ENCODE results near the gene ZDHHC1.

The ZDHHC1 gene

DNA sequence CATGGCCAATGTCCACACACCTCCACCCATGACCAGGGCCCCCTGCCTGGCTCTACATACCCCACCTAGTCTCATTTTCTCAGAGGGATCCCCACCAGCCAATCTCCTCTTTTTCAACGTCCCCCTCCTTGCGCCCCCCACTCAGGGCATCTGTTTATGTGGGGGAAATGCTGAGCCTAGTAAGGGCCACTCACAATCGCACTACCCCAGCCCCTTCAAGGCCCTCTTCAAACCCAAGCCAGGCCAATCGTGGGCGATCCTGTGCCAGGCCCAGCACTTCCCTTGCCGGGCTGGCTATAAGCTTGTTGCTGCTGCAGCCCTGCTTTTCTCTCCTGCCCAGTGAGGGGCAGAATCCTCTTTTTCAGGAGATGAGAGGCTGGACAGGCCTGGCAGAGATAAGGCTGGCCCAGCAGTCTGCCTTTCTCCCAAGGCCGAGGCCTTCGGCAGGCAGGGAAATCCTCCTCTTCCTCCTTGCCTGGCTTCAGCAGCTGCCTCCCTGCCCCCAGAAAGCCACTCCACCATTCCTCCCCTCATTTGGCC is 30.8 kb upstream of the ZDHHC1 start:
- DNase-seq, result no peak

DNA sequence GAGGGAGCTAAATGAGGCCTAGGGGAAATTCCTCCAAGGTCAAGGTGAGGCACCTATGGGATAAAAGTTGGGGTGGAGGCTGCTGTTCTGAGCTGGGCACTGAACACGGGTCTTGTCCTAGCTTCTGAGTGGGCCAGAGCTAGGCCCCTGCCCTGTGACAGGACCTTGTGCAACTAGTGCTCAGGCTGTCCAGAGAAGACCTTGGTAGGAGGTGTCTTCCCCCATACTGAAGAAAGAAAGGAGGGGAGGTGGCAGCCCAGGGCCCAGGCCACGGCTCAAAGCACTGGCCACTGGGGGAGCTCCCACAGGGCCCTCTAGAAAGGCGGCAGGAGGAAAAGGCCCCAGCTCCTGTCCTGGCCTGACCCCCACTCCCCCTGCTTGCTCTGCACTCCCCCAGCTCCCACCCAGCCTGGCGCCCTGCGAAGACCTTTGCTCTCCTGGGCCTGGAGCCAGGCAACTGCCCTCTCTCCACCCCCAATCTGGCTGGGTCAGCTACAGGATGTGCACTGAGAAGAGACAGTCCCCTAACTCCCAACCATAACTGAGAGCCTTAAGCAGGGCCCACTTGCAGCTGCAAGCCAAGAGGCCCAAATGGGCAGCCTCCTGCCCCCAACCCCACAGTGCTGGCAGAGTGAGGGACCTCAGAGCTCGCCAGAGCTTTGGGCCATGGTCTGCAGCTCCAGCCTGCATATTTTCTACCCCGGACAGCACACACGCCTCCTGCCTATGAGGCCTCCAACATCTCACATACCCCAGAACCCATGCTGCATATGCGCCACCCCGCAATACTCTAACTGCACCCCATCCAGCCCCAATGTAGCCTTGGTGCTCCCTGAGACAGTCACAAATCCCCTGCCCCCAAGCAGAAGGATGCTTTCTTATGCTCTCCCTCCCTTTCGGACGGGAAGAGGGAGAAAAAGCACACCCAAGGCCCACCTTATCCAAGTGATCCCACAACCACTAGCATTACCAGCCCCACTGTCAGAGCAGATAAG is 29.9 kb upstream of the ZDHHC1 start:
- DNase-seq, result no peak

- DNase-seq, result no peak
These were observed 29.2 kb upstream of the ZDHHC1 start for GRCh38 chr16:67445441-67445912.

GRCh38 chr16:67445126-67445426 is 28.8 kb upstream of the ZDHHC1 start:
- no peak for DNase-seq

DNA sequence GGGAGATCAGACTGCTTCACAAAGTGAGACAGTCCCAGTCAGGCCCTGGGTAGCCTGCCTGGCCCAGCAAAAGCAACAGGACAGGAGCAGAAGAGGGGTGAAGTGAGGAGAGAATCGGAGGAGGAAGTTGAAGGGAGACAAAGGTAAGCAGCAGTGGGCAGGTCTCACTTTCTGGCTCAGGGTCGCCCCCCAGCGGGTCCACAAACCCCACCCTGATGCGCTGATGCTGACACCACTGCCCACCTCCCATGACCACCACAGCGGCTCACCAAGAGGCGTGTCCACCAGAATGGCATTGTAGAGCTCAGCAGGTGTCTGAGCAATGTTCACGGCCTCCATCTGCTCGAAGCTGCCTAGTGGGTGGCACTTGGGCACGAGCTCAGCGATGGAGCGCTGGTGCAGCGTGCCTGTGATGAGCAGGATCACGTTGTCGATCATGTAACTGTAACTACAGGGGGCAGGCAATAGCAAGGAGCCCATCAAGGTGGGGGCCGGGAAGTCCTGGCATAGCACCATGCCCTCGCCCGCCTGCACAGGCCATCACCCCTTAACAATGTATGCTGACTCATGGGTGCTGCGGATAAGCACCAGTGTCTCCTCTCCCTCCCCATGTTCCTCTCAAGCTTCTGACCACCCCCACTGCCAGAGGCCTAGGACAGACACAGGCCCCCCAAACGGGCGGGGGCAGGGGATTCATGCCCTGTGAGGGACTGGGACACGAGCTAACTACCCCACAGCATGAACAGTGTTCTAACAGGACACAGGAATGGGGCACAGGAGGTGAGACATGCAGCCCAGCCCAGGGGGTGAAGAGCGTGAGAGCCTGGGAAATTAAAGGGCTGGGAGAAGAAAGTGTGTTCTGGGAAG is 28.2 kb upstream of the ZDHHC1 start:
- DNase-seq, result no peak

- no peak for DNase-seq
These were observed 27.0 kb upstream of the ZDHHC1 start for GRCh38 chr16:67443265-67443664.

- DNase-seq, result no peak
These were observed 26.4 kb upstream of the ZDHHC1 start for GRCh38 chr16:67442581-67443255.

DNA sequence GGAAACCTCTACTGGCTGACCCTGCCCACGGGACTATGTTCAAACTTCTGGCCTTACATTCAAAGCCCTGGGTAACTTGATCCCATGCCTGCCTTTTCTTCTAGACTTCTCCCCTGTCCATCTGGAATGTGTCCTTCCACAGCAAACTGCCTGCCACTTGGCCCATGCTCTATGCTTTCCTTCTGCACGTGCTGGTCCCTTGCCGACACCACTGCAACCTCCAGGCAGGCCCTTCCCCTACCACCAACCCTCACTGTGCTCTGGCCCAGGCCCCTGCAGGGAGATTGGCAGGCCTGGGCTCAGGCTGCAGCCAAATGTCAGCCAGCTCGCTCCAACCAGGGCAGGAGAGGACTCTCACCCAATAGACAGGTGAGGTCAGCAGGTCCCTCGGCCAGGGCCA is 25.6 kb upstream of the ZDHHC1 start:
- no peak for DNase-seq

- DNase-seq, result no peak
These were observed 25.0 kb upstream of the ZDHHC1 start for GRCh38 chr16:67441271-67441753.

- DNase-seq, result no peak
These were observed 22.6 kb upstream of the ZDHHC1 start for GRCh38 chr16:67438824-67439393.

- DNase-seq, result no peak
These were observed 22.0 kb upstream of the ZDHHC1 start for GRCh38 chr16:67438098-67438791.

- no peak for DNase-seq
These were observed 21.2 kb upstream of the ZDHHC1 start for GRCh38 chr16:67437513-67437912.

DNA sequence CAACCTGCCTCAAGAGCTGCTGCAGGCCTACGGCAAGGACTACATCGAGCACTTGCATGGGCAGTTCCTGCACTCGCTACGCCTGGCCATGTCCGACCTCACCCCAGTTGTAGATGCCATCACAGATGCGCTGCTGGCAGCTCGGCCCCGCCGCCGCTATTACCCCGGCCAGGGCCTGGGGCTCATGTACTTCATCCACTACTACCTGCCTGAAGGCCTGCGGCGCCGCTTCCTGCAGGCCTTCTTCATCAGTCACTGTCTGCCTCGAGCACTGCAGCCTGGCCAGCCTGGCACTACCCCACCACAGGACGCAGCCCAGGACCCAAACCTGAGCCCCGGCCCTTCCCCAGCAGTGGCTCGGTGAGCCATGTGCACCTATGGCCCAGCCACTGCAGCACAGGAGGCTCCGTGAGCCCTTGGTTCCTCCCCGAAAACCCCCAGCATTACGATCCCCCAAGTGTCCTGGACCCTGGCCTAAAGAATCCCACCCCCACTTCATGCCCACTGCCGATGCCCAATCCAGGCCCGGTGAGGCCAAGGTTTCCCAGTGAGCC is 20.4 kb upstream of the ZDHHC1 start:
- DNase-seq, result no peak

GRCh38 chr16:67435758-67436164 is 19.5 kb upstream of the ZDHHC1 start:
- no peak for DNase-seq

DNA sequence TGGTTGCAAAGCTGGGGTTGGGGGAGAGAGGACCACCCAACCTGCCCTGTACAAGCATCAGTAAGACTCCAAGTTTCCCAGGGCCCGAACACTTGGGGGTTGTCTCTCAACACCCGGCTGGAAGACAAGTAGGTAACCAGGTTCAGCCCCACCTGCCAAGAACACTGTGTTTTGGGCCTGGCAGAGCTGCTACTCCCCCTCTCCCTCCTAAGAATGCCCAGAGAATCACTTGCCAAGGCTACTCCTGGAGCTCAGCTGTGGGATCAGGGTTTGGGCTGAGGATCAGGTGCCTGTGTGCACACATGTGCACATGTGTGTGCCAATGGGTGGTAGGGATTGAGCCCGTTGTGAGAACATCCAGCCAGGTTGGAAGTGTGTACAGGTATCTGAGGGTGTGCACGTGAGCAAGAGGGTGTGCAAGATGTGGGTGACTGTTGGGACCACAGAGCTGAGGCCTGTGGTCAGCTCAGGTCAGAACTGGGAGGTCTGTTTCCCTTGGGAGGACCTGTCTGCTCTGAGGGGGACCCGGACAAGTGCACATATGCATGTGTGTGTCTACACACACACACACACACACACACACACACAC is 16.9 kb upstream of the ZDHHC1 start:
- DNase-seq, result no peak

DNA sequence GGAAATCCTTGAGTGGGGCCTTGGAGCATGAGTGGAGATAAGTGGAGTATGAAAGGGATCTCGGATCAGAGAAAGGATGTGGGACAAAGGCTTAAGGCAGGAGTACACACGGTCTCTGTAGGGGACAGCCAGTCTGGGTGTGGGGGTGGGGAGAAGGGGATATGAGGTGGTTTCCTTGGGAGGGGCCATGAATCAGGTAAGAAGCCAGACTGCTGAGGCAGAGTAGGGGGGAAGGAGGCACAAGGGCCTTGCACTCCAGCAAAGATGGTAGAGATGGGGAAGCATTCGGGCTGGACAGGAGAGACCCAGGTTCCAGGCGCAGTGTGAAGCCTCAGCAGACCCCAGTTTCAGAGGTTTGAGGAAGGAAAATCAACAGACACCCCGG is 16.2 kb upstream of the ZDHHC1 start:
- DNase-seq, result no peak

GRCh38 chr16:67431775-67432505 is 15.7 kb upstream of the ZDHHC1 start:
- peak; percentile 54 for DNase-seq

DNA sequence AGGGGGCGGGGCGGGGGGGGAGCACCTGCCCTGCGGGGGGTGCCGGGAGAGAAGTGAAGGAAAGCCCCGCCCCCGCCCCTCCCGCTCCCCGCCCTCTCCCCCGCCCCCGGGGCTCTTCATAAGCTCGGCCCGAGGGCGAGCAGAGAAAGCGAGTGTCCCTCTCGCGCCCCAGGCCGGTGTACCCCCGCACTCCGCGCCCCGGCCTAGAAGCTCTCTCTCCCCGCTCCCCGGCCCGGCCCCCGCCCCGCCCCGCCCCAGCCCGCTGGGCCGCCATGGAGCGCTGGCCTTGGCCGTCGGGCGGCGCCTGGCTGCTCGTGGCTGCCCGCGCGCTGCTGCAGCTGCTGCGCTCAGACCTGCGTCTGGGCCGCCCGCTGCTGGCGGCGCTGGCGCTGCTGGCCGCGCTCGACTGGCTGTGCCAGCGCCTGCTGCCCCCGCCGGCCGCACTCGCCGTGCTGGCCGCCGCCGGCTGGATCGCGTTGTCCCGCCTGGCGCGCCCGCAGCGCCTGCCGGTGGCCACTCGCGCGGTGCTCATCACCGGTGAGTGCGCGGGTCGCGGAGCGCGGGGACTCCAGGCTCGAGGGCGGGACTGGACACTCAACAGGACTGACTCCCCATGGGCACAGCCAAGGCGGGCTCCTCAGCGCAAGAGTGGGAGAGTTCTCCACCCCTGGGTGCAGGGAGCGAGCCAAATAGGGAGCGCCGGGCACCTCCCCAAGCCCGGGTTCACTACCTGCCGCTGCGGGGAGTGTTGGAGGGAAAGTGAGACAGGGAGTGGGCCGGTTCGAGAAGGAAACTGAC is 14.9 kb upstream of the ZDHHC1 start, which contains the start of gene HSD11B2:
TSS of gene HSD11B2 (plus strand) at position 145 of the 798 bp plus-strand sequence. CDS start at position 273, 128 bp downstream.
- peak; percentile 96 for DNase-seq

GRCh38 chr16:67430504-67430976 is 14.3 kb upstream of the ZDHHC1 start:
- DNase-seq, result peak; percentile 68

All from 8988T (cell line).